ENCODE results near the gene ECHDC3.
"Not testable (repeated sequence)": the region's sequence is repeated elsewhere in the genome, so short reads cannot be mapped to it uniquely, and the experiment has no call there.

Gene ECHDC3

GRCh38 chr10:11716686-11717085, 25.5 kb upstream of the ECHDC3 start:
- no peak for DNase-seq

GRCh38 chr10:11719496-11720259, 22.5 kb upstream of the ECHDC3 start:
- no peak for DNase-seq

- no peak for DNase-seq
These were observed 21.9 kb upstream of the ECHDC3 start for GRCh38 chr10:11720260-11720741.

GRCh38 chr10:11721806-11722205, 20.4 kb upstream of the ECHDC3 start:
- no peak for DNase-seq

- DNase-seq = no peak
These were observed 18.8 kb upstream of the ECHDC3 start for GRCh38 chr10:11723359-11723758.

GRCh38 chr10:11724938-11725776, 17.0 kb upstream of the ECHDC3 start:
- no peak for DNase-seq

GRCh38 chr10:11725912-11726311, 16.3 kb upstream of the ECHDC3 start:
- no peak for DNase-seq

- DNase-seq = no peak
These were observed 14.6 kb upstream of the ECHDC3 start for GRCh38 chr10:11727563-11727962.

GRCh38 chr10:11728353-11728752, 13.8 kb upstream of the ECHDC3 start:
- no peak for DNase-seq

- no peak for DNase-seq
These were observed 12.3 kb upstream of the ECHDC3 start for GRCh38 chr10:11729790-11730315.

- no peak for DNase-seq
These were observed 11.4 kb upstream of the ECHDC3 start for GRCh38 chr10:11730779-11731178.

GRCh38 chr10:11736767-11737166, 5.4 kb upstream of the ECHDC3 start:
- not testable (repeated sequence) for DNase-seq

- DNase-seq = not testable (repeated sequence)
These were observed 4.7 kb upstream of the ECHDC3 start for GRCh38 chr10:11737258-11738032.

GRCh38 chr10:11740907-11741306, 1.3 kb upstream of the ECHDC3 start:
- DNase-seq = no peak

GRCh38 chr10:11741608-11742007, 574 bp upstream of the ECHDC3 start:
- DNase-seq = no peak

- no peak for DNase-seq
These were observed 657 bp downstream of the ECHDC3 start for GRCh38 chr10:11742779-11743298.

- DNase-seq = no peak
These were observed 1.5 kb downstream of the ECHDC3 start for GRCh38 chr10:11743461-11744338.

GRCh38 chr10:11745045-11745444, 2.9 kb downstream of the ECHDC3 start:
- no peak for DNase-seq

- no peak for DNase-seq
These were observed 4.8 kb downstream of the ECHDC3 start for GRCh38 chr10:11746883-11747539.

GRCh38 chr10:11748866-11749265, 6.7 kb downstream of the ECHDC3 start:
- DNase-seq = no peak

GRCh38 chr10:11750420-11750819, 8.2 kb downstream of the ECHDC3 start:
- no peak for DNase-seq
